Motor neuron (in vitro differentiated cells): ENCODE results near the gene ST7. TPM values are rescaled to one million over a fixed set of nuclear protein-coding genes. Genes with fewer than 3 reads are reported as not detected.
A peak's percentile ranks its signal among the peaks of the same experiment; 100 is the strongest.

Experiments
- ATAC-seq, 8 experiments: fragments of 200-7000 bp; cut with Tn5 transposase; replicated peaks in 6 of 8; 2 replicates each; pipeline ENCODE4 v1.8.0; 2021; ENCODE audit warnings: mild to moderate bottlenecking in 8 of 8, moderate library complexity in 8 of 8
- H3K27ac ChIP-seq, 2 donors: fragments of 250-450 bp; sonication (Bioruptor Pico); 2 replicates each; pipeline ENCODE4 v1.9.0; 2021; ENCODE audit warnings: antibody characterized with exemption in 2 of 2, mild to moderate bottlenecking in 2 of 2, moderate library complexity in 1 of 2
- H3K4me1 ChIP-seq, 2 donors: fragments of 250-450 bp; sonication (Bioruptor Pico); replicated peaks in 1 of 2; 2 replicates each; pipeline ENCODE4 v1.6.1; 2021; ENCODE audit warnings: antibody characterized with exemption in 2 of 2, mild to moderate bottlenecking in 2 of 2, moderate library complexity in 1 of 2
- H3K4me3 ChIP-seq, 5 donors: fragments of 250-450 bp; sonication (Bioruptor Pico); 2 replicates each; pipeline ENCODE4 v1.9.0; 2021; ENCODE audit warnings: antibody characterized with exemption in 5 of 5, mild to moderate bottlenecking in 5 of 5, moderate library complexity in 4 of 5
- WGBS, 10 experiments: fragments of 450-650 bp; shearing (Covaris generic); methylation state at CpG; one replicate each; pipeline ENCODE4 v1.0.0; 2022; 5-methylcytosine and 5-hydroxymethylcytosine counted together
- in situ Hi-C, 9 experiments: fragments of 400-800 bp; cut with MboI; loops; one replicate each; pipeline ENCODE4 v1.15.0; 2021; ENCODE audit warnings: low sequenced_read_pairs in 9 of 9, low pct_unique_long_range_greater_than_20kb in 2 of 9; ENCODE audit not compliant: unreplicated experiment in 9 of 9
- total RNA-seq, 8 experiments: library from RNA; unstranded; fragments of 300-600 nt; gene quantifications; 2 replicates each; pipeline versions ENCODE4 v1.2.3 to v1.2.4, GENCODE V29; 2022

The ST7 gene
- total RNA-seq, 8 experiments from 2014 or later: 20.6 to 55.5 (median 42.4) TPM

- ATAC-seq: no peak
- peaks cover 17 to 34% of the 10 kb centered on the region in 2 donors for H3K4me1 ChIP-seq
- no peak overlapping the region for H3K4me3 ChIP-seq
- WGBS, 10 experiments: 30 to 100% (median 80%) methylated on average over 1 to 2 of the region's 2 CpGs; no CpG with 5 or more reads in 1 of the 10 experiments
- no peak overlapping the region for H3K27ac ChIP-seq
- in situ Hi-C loops: loop anchor here in 4 of 9 experiments (25.0 kb wide), 2 partner anchors 111 to 136 kb away; no protein-coding TSS in a partner anchor
Measured at GRCh38 chr7:117123311-117123926, 170.1 kb downstream of the ST7 start.

- WGBS, 10 experiments: 0 to 78% (median 40%) methylated on average over 1 to 3 of the region's 4 CpGs; no CpG with 5 or more reads in 1 of the 10 experiments
- Histone ChIP-seq H3K27ac (no peak overlapping the region), H3K4me3 (no peak overlapping the region), H3K4me1 (peaks cover 21 to 39% of the 10 kb centered on the region in 2 donors)
- in situ Hi-C loops: loop anchor here in 4 of 9 experiments (25.0 kb wide), 2 partner anchors 112 to 137 kb away; no protein-coding TSS in a partner anchor
- ATAC-seq: peak; percentile 55 to 99 (median 93)
Measured at GRCh38 chr7:117124591-117125220, 171.4 kb downstream of the ST7 start.

GRCh38 chr7:117126676-117127075 lies 173.4 kb downstream of the ST7 start:
- Histone ChIP-seq H3K4me3 (no peak overlapping the region), H3K4me1 (peaks cover 22 to 47% of the 10 kb centered on the region in 2 donors), H3K27ac (no peak overlapping the region)
- in situ Hi-C loops: no loop called here
- WGBS, 10 experiments: 86 to 100% (median 95%) methylated on average over 1 of the region's 1 CpG; no CpG with 5 or more reads in 4 of the 10 experiments
- ATAC-seq: peak in 1 of 8 experiments; percentile 15

GRCh38 chr7:117127585-117128168 lies 174.4 kb downstream of the ST7 start:
- in situ Hi-C loops: no loop called here
- no peak overlapping the region for H3K27ac ChIP-seq
- peak in 3 of 8 experiments; percentile 51 to 64 (median 59) for ATAC-seq
- H3K4me1 ChIP-seq: peaks cover 22 to 47% of the 10 kb centered on the region in 2 donors
- no peak overlapping the region for H3K4me3 ChIP-seq
- 0 to 21% (median 4%) methylated on average over 1 to 2 of the region's 2 CpGs; no CpG with 5 or more reads in 2 of the 10 experiments for WGBS, 10 experiments

GRCh38 chr7:117129521-117129955 lies 176.2 kb downstream of the ST7 start:
- H3K4me1 ChIP-seq: peaks cover 18 to 39% of the 10 kb centered on the region in 2 donors
- H3K27ac ChIP-seq: no peak overlapping the region
- 51 to 100% (median 66%) methylated on average over 1 to 5 of the region's 5 CpGs; no CpG with 5 or more reads in 1 of the 10 experiments for WGBS, 10 experiments

GRCh38 chr7:117130262-117130661 lies 177.0 kb downstream of the ST7 start:
- H3K27ac ChIP-seq: no peak overlapping the region
- WGBS, 10 experiments: 85 to 100% (median 91%) methylated on average over 1 to 5 of the region's 5 CpGs
- peaks cover 13 to 32% of the 10 kb centered on the region in 2 donors for H3K4me1 ChIP-seq
- ATAC-seq: no peak
- in situ Hi-C loops: no loop called here
- no peak overlapping the region for H3K4me3 ChIP-seq

More at GRCh38 chr7:117129521-117129955, 176.2 kb downstream of the ST7 start:
- H3K4me3 ChIP-seq: no peak overlapping the region
- no peak for ATAC-seq
- in situ Hi-C loops: no loop called here

GRCh38 chr7:117132321-117133120 lies 179.2 kb downstream of the ST7 start:
- peaks cover 5 to 20% of the 10 kb centered on the region in 2 donors for H3K4me1 ChIP-seq
- in situ Hi-C loops: no loop called here
- 18 to 91% (median 65%) methylated on average over 2 to 6 of the region's 6 CpGs for WGBS, 10 experiments
- no peak overlapping the region for H3K4me3 ChIP-seq
- no peak overlapping the region for H3K27ac ChIP-seq
- ATAC-seq: peak in 7 of 8 experiments; percentile 57 to 99 (median 75)

GRCh38 chr7:117133125-117133524 lies 179.8 kb downstream of the ST7 start:
- in situ Hi-C loops: no loop called here

GRCh38 chr7:117134411-117134810 lies 181.1 kb downstream of the ST7 start:
- in situ Hi-C loops: no loop called here
- H3K27ac ChIP-seq: no peak overlapping the region
- 88 to 100% (median 100%) methylated on average over 1 of the region's 1 CpG; no CpG with 5 or more reads in 3 of the 10 experiments for WGBS, 10 experiments
- H3K4me1 ChIP-seq: peaks cover 4 to 10% of the 10 kb centered on the region in 2 donors
- no peak overlapping the region for H3K4me3 ChIP-seq
- no peak for ATAC-seq

More at GRCh38 chr7:117133125-117133524, 179.8 kb downstream of the ST7 start:
- Histone ChIP-seq H3K4me3 (no peak overlapping the region), H3K27ac (no peak overlapping the region), H3K4me1 (peaks cover 5 to 14% of the 10 kb centered on the region in 2 donors)
- ATAC-seq: peak in 1 of 8 experiments; percentile 9
- 73 to 100% (median 93%) methylated on average over 1 of the region's 1 CpG; no CpG with 5 or more reads in 2 of the 10 experiments for WGBS, 10 experiments

- in situ Hi-C loops: no loop called here
- no peak for ATAC-seq
- Histone ChIP-seq H3K27ac (no peak overlapping the region), H3K4me3 (no peak overlapping the region), H3K4me1 (peaks cover 0 to 5% of the 10 kb centered on the region in 2 donors)
- WGBS, 10 experiments: 60 to 100% (median 96%) methylated on average over 1 to 2 of the region's 2 CpGs
Measured at GRCh38 chr7:117134889-117135552, 181.7 kb downstream of the ST7 start.

GRCh38 chr7:117135553-117135891 lies 182.2 kb downstream of the ST7 start:
- no peak for ATAC-seq
- Histone ChIP-seq H3K27ac (no peak overlapping the region), H3K4me1 (peaks cover 0 to 2% of the 10 kb centered on the region in 2 donors), H3K4me3 (no peak overlapping the region)
- 88 to 100% (median 100%) methylated on average over 1 of the region's 1 CpG; no CpG with 5 or more reads in 4 of the 10 experiments for WGBS, 10 experiments
- in situ Hi-C loops: no loop called here

- H3K4me3 ChIP-seq: no peak overlapping the region
- no peak overlapping the region for H3K27ac ChIP-seq
- 69 to 100% (median 95%) methylated on average over 2 to 3 of the region's 3 CpGs; no CpG with 5 or more reads in 1 of the 10 experiments for WGBS, 10 experiments
- H3K4me1 ChIP-seq: no peaks in the 10 kb centered on the region
- in situ Hi-C loops: no loop called here
- peak in 1 of 8 experiments; percentile 31 for ATAC-seq
Measured at GRCh38 chr7:117137868-117138267, 184.6 kb downstream of the ST7 start.
